CD4-positive, alpha-beta T cell (primary cell): ENCODE results near the gene ITGA7. TPM values are rescaled to one million over a fixed set of nuclear protein-coding genes. Genes with fewer than 3 reads are reported as not detected.

Experiments
- ATAC-seq: fragments of 200-7000 bp; cut with Tn5 transposase; one replicate; pipeline ENCODE4 v1.10.0; 2022; ENCODE audit warnings: mild to moderate bottlenecking; ENCODE audit not compliant: poor library complexity
- CTCF ChIA-PET: fragments of 350-600 bp; sonication (Branson Sonifier 250); formaldehyde crosslinking; loops from one replicate; lab custom pipeline; 2021; ENCODE audit warnings: antibody characterized with exemption, inconsistent platforms; lab: Charles Lee
- POLR2A ChIA-PET: fragments of 350-600 bp; sonication (Branson Sonifier 250); formaldehyde crosslinking; loops from one replicate; lab custom pipeline; 2021; ENCODE audit warnings: antibody characterized with exemption, inconsistent platforms; lab: Charles Lee
- DNase-seq, 14 experiments: peaks; one replicate each; pipeline ENCODE4 v3.0.0-alpha.2; 2013 to 2020; ENCODE audit warnings: mixed read lengths in 2 of 14
- H3K27ac ChIP-seq, 2 donors: one replicate each; pipeline versions ENCODE4 v1.5.1 to v1.7.0; 2013; ENCODE audit warnings: low read length in 2 of 2, low read depth in 1 of 2, mild to moderate bottlenecking in 1 of 2
- H3K27me3 ChIP-seq, 2 experiments: 1 replicate in 1 of 2; 2 replicates in 1 of 2; pipeline versions ENCODE4 v1.6.1 to v1.7.0; 2013; ENCODE audit warnings: low read length in 2 of 2, control low read depth in 1 of 2, mild to moderate bottlenecking in 1 of 2, moderate library complexity in 1 of 2; ENCODE audit not compliant: insufficient read depth in 2 of 2, control insufficient read depth in 1 of 2
- H3K36me3 ChIP-seq: one replicate; pipeline ENCODE4 v1.6.1; 2013; ENCODE audit warnings: low read length, control low read depth; ENCODE audit not compliant: insufficient read depth
- H3K4me1 ChIP-seq: one replicate; pipeline ENCODE4 v1.6.1; 2013; ENCODE audit warnings: low read length, control low read depth; ENCODE audit not compliant: insufficient read depth
- H3K4me3 ChIP-seq: one replicate; pipeline ENCODE4 v1.5.1; 2013; ENCODE audit warnings: mild to moderate bottlenecking, low read length, moderate library complexity
- H3K9me3 ChIP-seq, 2 experiments: 1 replicate in 1 of 2; 2 replicates in 1 of 2; pipeline versions ENCODE4 v1.6.1 to v1.7.0; 2013; ENCODE audit warnings: low read length in 2 of 2, mild to moderate bottlenecking in 2 of 2, control low read depth in 1 of 2, moderate library complexity in 1 of 2; ENCODE audit not compliant: control insufficient read depth in 1 of 2, insufficient read depth in 1 of 2
- H3K27ac Mint-ChIP-seq: one replicate; pipeline ENCODE4 v1.8.0; 2020; ENCODE audit warnings: mixed read lengths
- H3K27me3 Mint-ChIP-seq: one replicate; pipeline ENCODE4 v1.8.0; 2021; ENCODE audit warnings: mixed read lengths
- H3K36me3 Mint-ChIP-seq: one replicate; pipeline ENCODE4 v1.8.0; 2021; ENCODE audit warnings: low read depth, mixed read lengths
- H3K4me1 Mint-ChIP-seq: one replicate; pipeline ENCODE4 v1.8.0; 2021; ENCODE audit warnings: low read depth, mixed read lengths
- H3K4me3 Mint-ChIP-seq: one replicate; pipeline ENCODE4 v1.8.0; 2020; ENCODE audit warnings: mild to moderate bottlenecking, mixed read lengths
- H3K9me3 Mint-ChIP-seq: one replicate; pipeline ENCODE4 v1.8.0; 2020; ENCODE audit warnings: mixed read lengths
- CTCF ChIP-seq: fragments of 200-600 bp; IDR thresholded peaks from one replicate; pipeline ENCODE4 v1.8.0; 2022; ENCODE audit warnings: antibody characterized with exemption, mild to moderate bottlenecking
- intact Hi-C, 2 experiments: fragments of 100-400 bp; cut with DNase I in 1 of 2; cut with micrococcal nuclease in 1 of 2; formaldehyde crosslinking; loops; one replicate each; pipeline versions ENCODE4 v1.15.1 to v1.9.0; 2023 to 2025; cut with DNase I, micrococcal nuclease
- total RNA-seq, 174 experiments: library from RNA in 2 of 174; stranded (reverse) in 2 of 174; gene quantifications; one replicate each; pipeline ENCODE4 v1.2.3 and lab custom pipeline; 2021 to 2026

The ITGA7 gene
- total RNA-seq, 2 experiments from 2014 or later = 1.2 to 1.6 TPM

- H3K27me3 ChIP-seq = no peaks in the 10 kb centered on the region
- Mint-ChIP-seq H3K36me3 (peaks cover 16% of the 10 kb centered on the region), H3K4me3 (peak overlapping the region; percentile 95), H3K4me1 (peaks cover 45% of the 10 kb centered on the region), H3K27ac (peak overlapping the region; percentile 85), H3K27me3 (no peaks in the 10 kb centered on the region), H3K9me3 (no peaks in the 10 kb centered on the region)
- H3K4me3 ChIP-seq = peak overlapping the region; percentile 89
- H3K9me3 ChIP-seq = no peaks in the 10 kb centered on the region
- peak overlapping the region in 1 of 2 donors; percentile 13 for H3K27ac ChIP-seq
- ChIA-PET CTCF (interaction anchor here (0.8 to 1.5 kb wide), 5 partner anchors 14 to 182 kb away, joined by 3 to 8 read pairs (median 3); partner anchors contain the start of genes ORMDL2 and SARNP), POLR2A (interaction anchor here (0.8 to 3.9 kb wide), 14 partner anchors 10 to 477 kb away, joined by 3 to 31 read pairs (median 4); partner anchors contain the start of genes DNAJC14, ORMDL2, RNF41 and SARNP)
- H3K4me1 ChIP-seq = peaks cover 35% of the 10 kb centered on the region
- ATAC-seq (no peak), DNase-seq (peak in 1 of 14 experiments; percentile 17)
- intact Hi-C loops = loop anchor here in 1 of 2 experiments (5.0 to 10.0 kb wide), 6 partner anchors 73 to 720 kb away; partner anchors contain the start of genes ESYT1, ORMDL2, RPS26 and SARNP
- no peak for TF ChIP-seq CTCF
- H3K36me3 ChIP-seq = peaks cover 4% of the 10 kb centered on the region
These were observed 36.8 kb upstream of the ITGA7 start for GRCh38 chr12:55744340-55745030.

- Histone ChIP-seq H3K27ac (no peak overlapping the region), H3K27me3 (no peaks in the 10 kb centered on the region), H3K4me1 (peaks cover 35% of the 10 kb centered on the region), H3K4me3 (peak overlapping the region; percentile 89), H3K36me3 (no peaks in the 10 kb centered on the region), H3K9me3 (no peaks in the 10 kb centered on the region)
- ChIA-PET POLR2A (interaction anchor here (0.5 to 3.9 kb wide), 15 partner anchors 11 to 478 kb away, joined by 3 to 31 read pairs (median 4); partner anchors contain the start of genes DNAJC14, ORMDL2, RNF41 and SARNP), CTCF (interaction anchor here (0.8 to 1.5 kb wide), 5 partner anchors 14 to 183 kb away, joined by 3 to 8 read pairs (median 3); partner anchors contain the start of genes ORMDL2 and SARNP)
- peaks cover 49% of the 10 kb centered on the region for H3K4me1 Mint-ChIP-seq
- no peak for TF ChIP-seq CTCF
- intact Hi-C loops = loop anchor here in 1 of 2 experiments (2.0 to 10.0 kb wide), 7 partner anchors 53 to 721 kb away; partner anchors contain the start of genes ESYT1, ORMDL2, RPS26 and SARNP
- H3K27ac Mint-ChIP-seq = peak overlapping the region; percentile 85
- H3K36me3 Mint-ChIP-seq = peaks cover 8% of the 10 kb centered on the region
- no peaks in the 10 kb centered on the region for H3K27me3 Mint-ChIP-seq
- ATAC-seq (peak; percentile 40), DNase-seq (peak in 12 of 14 experiments; percentile 25 to 81 (median 49))
- peak overlapping the region; percentile 95 for H3K4me3 Mint-ChIP-seq
- no peaks in the 10 kb centered on the region for H3K9me3 Mint-ChIP-seq
These were observed 36.0 kb upstream of the ITGA7 start for GRCh38 chr12:55743406-55744339.
